ENCODE measurements around the gene POU2F3.

POU2F3 gene

GRCh38 chr11:120326228-120326627, 86.3 kb downstream of the POU2F3 start:
- DNase-seq = peak; percentile 73

DNA sequence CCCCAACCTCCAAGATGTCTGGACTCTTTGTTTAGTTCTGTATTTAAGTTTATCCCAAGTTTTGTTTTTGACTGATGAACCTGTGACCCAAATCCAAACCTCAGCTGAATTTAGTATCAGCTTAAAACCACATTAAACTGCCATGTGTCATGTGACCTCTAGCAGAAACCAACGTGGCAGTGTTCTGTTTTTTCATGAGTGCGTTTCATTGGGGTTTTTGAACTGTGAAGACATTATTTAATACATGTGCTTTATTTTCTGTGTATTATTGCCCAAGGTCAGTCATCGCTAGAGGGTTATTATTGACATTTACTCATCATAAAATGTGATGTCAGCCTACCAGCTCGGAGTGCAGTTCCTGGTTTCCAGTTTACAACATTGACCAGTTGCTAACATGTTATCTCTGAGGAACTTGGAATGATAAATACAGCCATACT, 86.9 kb downstream of the POU2F3 start:
- DNase-seq = no peak

DNA sequence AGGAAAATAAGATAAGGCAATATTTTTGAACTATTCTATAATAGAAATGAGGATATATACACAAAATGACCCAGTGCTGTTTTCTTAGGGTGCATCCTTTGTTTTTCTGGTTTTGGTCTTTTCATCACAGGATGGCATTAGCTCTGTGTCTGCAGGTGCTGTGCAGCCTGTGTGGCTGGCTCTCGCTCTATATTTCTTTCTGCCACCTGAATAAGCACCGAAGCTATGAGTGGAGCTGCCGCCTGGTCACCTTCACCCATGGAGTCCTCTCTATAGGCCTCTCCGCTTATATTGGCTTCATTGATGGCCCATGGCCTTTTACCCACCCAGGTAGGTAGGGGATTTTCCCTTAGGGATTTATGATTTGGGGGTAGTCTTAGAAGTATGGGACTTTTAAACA, 87.4 kb downstream of the POU2F3 start:
- no peak for DNase-seq

- peak; percentile 23 for DNase-seq
Measured at GRCh38 chr11:120329556-120329955, 89.6 kb downstream of the POU2F3 start.

GRCh38 chr11:120330045-120330444, 90.1 kb downstream of the POU2F3 start:
- no peak for DNase-seq

GRCh38 chr11:120331301-120331996, 91.5 kb downstream of the POU2F3 start:
- peak; percentile 95 for DNase-seq

DNA sequence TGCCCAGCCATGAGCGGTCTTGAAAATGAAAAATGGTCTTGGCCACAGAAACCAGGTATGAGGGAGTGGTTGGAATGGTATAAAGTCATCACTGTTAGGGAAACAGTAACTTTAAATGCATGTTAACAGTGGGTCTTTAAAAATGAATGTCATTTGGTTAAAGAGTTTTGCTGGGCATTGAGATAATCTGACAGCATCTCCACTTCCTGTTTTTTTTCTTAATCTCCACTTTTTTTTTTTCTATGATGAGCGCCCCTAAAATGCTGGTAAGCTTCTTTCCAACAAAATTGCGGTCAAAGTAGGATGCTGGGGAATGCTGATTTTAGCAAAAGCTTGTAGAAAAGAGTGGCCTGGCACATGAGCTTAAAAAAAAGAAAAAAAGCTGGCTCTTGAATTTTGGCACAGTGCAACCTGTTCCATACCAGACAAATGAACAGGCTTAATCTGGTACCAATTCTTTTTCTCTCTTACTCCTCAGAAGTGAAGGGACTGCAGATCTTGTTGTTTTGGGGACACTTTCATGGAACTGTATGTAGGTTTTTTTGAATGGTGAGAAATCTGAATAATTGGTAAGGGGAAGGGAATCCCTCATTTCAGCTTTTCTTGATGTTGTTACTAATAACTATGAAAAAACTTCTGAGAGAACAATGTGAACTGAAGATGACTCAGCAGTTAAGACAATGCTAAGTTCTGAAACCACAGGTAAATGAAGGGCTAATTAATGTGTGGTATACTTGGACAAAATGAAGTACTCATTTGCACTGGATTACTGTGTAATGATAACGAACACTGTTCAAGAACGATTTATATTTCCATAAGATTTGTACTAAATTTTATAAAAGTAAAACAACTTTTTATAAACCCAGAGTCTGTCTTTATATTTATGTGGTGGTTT, 93.1 kb downstream of the POU2F3 start:
- peak; percentile 36 for DNase-seq

- no peak for DNase-seq
Measured at GRCh38 chr11:120333801-120334200, 93.9 kb downstream of the POU2F3 start.

GRCh38 chr11:120334332-120334731, 94.4 kb downstream of the POU2F3 start:
- DNase-seq = no peak

DNA sequence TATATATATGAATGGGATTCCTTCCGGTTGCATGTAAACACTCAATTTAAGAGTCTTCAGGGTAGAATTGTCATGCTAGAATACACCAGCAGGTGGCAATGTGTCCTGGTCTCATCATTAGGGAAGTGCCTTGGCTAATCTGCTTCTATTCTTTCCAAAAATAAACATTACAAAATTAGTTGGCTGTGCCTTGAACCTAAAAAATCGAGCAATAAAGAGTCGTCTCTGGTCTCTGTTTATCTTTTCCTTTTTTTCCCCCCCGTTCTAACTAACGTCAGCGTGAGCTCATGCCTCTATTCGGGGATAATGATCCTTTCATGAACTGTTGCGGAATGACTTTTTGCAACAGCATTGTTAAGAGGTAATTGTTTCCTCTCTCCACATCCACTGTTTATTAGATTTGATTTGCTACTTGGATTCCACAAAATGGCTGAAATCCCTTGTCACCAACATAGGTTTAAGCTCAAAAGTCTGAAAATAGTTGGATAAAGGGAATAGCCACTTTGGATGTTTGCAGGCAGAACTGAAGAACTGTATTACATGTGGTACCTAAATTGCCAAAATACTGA, 95.0 kb downstream of the POU2F3 start:
- DNase-seq = peak; percentile 81

DNA sequence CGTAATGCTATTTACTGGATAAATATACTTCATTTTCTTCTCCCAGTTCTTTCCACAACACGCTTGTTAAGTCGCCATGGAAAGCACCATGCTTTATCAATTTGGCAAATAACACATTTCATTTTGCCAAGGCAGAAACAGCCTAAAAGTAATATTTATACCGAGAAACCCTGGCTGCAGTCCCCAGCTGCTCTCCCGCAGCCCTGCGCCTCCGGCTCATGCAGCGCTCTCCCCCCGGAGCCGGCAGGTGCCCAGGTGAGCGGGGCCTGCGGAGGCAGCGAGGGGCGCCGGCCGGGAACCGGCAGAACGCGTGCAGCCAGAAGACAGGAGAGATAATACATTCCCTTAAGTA, 95.6 kb downstream of the POU2F3 start:
- no peak for DNase-seq

GRCh38 chr11:120335908-120336640, 96.1 kb downstream of the POU2F3 start, which contains the start of gene ARHGEF12:
ARHGEF12 (plus strand) TSS chr11:120336413; CDS start chr11:120337244, 831 bp downstream.
- DNase-seq = peak; percentile 97

DNA sequence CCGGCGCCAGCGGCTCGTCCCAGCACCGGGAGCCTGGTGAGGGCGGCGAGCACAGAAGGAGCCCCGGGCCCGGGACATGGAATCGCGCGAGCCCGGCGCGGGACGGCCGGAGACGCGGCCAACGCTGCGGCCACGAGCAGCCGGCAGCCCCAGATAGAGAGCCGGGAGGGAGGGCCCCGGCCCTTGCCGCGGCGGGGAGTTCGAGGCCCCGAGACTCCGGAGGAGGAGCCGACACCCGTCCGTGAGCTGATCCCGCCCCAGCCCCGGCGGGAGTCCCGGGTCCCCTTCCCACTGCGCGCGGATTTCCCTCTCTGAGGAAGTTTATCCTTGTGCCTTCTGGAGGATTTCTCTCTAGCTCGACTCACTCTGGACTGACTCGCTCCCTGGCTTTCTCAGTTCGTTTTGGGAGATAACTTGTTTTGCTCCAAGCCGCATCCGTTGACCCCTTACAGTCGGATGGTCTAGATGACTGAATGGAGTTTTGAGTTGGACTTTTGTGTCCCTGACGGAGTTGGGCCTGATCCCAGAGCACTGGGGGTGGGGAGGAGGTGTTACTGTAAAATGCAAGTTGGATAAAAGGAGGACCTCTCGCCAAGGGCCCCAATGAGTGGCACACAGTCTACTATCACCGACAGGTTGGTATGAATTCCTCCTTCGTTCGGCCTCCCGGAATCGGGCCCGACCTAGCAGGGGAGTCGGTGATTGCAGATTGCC, 96.9 kb downstream of the POU2F3 start:
- peak; percentile 55 for DNase-seq

GRCh38 chr11:120337355-120338106, 97.6 kb downstream of the POU2F3 start:
- peak; percentile 27 for DNase-seq

DNA sequence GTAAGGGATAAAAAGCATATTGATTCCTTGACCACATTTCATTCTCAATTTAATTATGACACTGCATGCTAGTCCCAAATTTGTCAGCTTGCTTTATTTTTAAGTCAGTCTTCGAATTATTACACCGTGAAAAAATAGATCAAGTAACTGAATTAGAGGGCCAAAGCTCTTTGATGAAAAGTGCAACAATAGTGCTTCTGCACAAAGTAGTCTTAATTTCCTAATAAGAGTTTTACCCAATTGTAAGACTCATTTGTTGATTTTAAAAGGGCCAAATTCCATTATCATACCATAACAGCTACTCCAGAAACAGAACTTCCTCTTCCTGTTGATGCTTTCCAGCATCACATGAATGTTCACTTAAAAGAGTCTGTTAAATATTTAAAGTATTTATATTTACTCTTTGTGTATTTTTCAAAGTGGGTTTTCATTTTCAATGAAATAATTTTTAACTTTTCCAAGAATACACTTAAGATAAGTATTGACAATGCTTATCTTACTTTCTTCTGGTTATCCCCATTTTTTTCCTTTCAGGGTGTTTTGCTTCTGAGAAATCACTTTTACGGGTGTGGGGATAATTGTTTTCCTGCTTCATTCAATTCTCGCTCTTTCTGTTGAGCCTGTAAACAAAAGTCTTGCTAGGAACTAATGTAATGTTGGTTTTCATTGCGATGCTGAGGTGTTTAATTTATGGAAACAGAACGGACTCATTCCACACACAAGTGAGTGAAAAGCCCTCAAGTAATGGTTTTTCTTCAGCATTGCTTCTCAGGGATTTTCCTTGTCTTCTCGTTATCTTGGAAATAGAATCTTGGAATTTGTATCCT, 98.4 kb downstream of the POU2F3 start:
- DNase-seq = peak; percentile 39

- DNase-seq = peak; percentile 37
Measured at GRCh38 chr11:120339394-120339890, 99.5 kb downstream of the POU2F3 start.

DNA sequence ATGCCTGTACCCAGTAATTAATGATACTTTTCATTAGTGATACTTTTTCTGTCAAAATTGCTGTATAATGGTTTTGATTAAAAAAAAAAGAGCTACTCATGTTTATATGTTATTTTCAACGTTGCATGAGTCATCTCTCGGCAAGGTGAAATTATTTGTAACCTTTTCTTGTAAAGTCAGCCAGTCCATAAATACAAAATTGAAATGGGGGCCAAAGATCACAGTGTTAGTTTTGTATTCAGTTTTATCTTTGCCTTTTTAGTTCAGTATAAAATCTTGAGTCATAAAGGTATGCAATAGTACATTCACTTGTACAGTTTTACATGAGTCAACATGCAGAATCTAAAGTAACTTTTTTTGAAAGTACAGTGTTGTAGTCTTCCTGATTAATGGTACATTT, 100.6 kb downstream of the POU2F3 start:
- DNase-seq = no peak

GRCh38 chr11:120342226-120342625, 102.3 kb downstream of the POU2F3 start:
- no peak for DNase-seq

DNA sequence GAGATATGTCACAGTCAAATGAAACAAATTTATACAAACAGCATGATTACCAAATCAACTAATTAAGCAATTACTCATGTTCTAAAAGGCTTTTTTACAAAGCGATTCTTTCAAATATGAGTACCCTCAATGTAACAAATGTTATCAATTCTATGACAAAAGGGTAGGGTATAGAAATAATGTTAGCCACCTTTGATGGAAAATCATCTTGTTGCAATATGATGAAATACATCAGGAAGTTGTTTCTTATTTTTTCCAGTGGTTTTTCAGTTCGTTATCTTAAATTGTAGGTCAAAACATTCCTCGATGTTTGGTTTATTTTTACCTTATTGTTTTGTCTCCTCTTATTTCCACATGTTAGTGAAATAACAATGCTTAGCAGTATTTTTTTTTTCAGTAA, 102.7 kb downstream of the POU2F3 start:
- no peak for DNase-seq

GRCh38 chr11:120343429-120343828, 103.5 kb downstream of the POU2F3 start:
- DNase-seq = no peak

Data from EL (cell line).